HPDE6-E6E7 (cell line): ENCODE results near the gene CDYL2.
"Not testable (repeated sequence)": the region's sequence is repeated elsewhere in the genome, so short reads cannot be mapped to it uniquely, and the experiment has no call there.

Source experiments
- DNase-seq: peaks from one replicate; pipeline ENCODE4 v3.0.0; 2011; ENCODE audit warnings: missing footprints; ENCODE audit errors: extremely low spot score

CDYL2 gene

DNA sequence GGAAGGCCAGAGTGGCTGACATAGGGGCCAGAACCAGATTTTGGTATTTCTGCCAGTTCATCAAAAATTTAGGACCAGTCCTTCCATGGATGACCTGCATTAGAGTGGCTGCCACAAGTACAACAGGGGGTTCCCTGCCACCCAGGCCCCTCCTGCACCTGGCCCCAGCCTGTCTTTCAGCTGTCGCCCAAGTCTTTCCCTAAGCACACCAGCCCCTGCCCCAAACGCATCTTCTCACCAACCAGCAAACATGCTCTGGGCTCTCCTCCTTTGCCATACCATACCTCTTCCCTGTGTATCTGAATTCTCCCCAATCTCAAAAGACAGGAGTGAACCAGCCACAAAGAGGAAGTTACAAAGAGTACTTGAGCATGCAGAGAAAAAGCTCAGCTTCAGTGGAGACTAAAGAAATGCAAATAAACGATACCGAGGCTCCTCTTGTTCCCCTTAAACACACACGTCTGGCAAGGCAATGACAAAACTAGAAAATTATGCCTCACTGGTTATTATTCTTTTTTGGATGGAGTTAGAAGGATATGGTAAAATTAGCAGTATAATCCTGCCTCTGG, 133.0 kb downstream of the CDYL2 start:
- no peak for DNase-seq

DNA sequence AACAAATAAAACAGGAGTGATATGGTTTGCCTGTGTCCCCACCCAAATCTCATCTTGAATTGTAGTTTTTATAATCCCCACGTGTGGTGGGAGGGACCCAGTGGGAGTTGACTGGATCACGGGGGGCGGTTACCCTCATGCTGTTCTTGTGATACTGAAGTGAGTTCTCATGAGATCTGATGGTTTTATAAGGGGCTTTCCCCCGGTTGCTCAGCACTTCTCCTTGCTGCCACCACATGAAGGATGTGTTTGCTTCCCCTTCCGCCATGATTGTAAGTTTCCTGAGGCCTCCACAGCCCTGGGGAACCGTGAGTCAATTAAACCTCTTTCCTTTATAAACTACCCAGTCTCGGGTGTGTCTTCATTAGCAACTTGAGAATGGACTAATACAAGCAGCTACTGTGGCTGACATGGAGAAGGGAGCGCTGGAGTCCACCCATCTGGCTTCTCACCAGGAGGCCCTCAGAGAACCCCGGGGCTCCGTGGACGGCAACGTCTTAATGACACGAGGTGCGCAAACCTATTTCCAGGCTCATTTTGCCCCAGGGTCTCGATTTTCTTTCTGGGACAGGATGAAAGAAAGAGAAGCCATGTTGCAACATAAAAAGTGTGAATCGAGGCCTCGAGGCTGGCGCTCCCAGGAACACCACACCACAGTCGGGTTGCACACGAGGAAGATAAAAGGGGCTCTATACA, 134.1 kb downstream of the CDYL2 start:
- no peak for DNase-seq

DNA sequence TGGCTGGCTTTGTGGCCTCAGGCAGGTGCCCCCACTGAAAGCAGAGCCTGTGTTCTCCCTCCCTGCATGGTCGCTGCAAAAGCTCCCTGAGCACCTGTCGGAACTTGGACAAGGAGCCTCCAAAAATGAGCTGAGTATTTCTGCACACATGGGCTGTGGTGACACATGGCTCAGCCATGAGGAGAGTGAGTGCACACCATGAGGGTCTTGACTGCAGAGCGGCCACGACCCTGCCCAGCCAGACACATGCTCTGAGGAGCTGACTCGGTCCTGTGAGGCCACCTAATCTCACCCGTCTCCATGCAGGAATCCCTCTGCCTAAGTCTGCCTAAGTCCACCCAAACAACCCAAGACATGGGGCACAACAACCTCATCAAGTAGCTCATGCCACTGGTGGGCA, 134.7 kb downstream of the CDYL2 start:
- no peak for DNase-seq

DNA sequence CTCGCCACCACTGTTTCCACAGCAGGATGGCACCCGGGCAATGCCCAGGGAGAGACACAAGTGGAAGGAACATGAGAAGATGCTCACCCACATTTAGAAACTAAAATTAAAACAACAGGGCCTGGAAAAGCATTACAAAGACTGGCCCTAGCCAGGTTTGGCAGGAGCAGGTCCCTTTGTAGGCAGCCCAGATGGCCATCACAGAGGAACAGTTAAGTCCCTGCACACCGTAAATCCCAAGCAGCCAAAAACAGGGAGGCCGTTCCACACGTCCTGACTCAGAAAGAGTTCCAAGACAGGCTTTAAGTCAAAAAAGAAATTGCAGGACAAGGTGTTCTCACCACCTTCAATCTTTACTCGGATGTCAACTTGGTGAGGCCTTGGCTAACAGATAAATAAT, 136.5 kb downstream of the CDYL2 start:
- no peak for DNase-seq

DNA sequence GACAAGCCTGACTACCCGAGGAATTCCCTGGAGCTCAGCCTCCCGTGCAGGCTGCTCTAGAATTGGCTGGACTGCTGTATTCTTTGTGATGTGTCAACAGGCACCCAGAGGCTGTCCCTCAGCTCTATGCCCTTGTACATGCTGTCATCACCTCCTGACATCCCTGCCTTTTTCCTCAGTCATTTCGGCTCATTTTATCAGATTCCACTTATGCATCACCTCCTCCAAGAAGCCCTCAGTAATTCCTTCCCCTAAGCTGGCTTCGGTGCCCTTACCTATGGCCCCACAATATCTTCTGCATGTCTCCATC, 137.2 kb downstream of the CDYL2 start:
- no peak for DNase-seq

DNA sequence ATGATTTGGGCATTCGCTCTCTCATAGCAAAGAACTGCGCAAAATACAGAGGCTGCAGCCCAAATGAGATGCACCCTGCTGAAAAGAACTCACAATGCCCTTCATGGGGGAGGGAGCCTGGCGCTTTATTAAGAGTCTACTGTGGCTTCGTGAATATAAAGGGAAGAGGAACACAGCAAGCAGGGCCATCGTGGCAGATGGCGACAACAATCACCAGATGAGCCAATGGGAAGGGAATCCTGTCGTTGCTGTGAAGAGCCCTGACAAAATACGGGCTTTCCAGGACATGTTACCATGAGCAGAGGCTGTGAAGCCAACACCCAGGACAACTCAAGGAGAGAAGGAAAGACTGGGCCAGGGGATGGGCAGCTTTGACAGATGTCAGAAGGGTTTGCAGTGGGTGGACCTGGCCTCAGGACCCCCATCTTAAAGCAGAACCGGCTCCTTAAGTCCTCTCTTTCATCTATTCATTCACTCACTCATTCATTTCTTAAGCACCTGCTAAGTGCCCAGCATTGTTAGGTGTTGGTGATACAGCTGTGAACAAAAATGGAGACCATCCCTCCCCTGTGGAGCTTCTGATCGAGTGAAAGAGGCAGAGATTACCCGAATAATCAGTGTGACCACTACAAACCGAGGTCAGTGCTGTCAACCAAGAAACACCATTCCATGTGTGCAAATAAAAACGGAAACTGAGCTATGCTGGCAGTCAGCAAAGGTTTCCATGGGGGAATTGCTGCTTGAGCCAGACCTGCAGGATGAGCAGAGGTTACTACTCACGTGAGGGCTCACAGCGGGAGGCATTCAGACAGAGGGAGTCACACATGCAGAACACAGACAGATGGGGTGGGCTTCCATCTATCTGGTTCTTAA, 137.8 kb downstream of the CDYL2 start:
- DNase-seq, result no peak

DNA sequence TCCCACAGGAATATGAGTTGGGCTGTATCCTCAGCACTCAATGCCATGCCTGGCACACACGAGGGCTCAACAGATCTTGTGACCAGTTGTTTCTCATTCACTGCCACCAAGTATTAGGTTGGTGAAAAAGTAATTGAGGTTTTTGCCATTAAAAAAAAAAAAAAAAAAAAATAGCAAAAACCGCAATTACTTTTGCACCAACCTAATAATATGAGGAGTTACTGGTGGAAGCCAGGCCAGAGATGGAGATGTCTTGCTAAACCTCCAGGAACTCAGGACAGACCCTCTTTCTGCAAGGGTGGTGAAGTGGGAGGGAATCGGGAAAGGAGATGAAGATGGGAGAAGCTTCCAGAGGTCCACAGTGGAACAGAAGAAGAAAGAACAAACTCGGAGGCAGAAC, 139.0 kb downstream of the CDYL2 start:
- no peak for DNase-seq

DNA sequence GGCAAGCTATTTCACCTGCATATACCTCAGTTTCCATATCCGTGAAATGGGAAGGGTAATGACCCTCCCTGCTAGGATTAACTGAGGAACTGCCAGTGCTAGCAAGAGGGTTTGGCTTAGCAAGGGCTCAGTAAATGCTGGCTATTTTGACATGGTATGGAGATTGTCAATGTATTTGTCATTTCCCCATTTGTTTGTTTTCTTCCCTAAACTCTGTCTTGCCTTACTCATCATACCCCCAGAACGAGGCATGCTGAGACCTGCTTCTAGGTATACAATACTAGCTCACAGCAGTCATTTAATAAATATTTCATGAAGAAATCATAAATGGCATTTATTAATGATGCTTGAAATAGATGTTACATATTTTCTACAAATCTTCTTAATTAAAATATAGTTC, 139.6 kb downstream of the CDYL2 start:
- DNase-seq, result no peak

DNA sequence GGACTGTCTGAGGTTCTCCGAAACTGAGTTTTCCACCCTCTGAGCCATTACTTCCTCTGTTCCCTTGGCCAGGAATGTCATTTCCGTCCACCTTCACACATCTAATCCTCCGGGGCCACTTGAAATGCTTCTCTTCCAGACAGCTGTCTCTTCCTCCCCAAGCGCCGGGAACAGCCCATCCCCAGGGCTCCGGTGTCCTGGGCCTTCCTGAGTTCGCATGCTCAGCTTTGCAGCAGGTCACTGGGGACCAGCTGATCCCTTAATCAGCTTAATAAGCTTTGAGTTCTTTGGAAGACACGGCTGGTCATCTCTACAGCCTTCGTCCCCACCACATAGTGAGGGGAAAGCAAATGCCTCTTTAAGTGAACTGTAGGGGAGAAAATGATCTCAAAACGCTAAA, 140.2 kb downstream of the CDYL2 start:
- no peak for DNase-seq

DNA sequence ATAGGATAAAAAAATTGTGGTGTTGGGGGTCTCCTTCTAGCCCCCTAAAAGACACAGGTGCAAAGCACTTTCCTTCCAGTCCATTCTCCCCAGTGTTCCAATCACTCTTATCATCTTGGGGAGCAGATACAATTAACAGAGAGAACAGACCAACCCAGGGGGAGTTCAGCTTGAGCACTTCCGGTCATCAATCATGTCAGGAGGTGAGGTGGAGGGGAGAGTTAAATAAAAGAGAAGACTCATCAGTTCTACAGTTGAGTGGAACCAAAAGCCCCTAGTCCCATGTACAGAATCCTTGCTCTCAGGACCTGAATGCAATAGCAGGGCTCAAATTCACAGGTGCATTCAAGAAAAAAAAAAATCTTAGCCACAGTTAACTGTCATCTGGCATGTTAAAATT, 141.3 kb downstream of the CDYL2 start:
- DNase-seq, result no peak

DNA sequence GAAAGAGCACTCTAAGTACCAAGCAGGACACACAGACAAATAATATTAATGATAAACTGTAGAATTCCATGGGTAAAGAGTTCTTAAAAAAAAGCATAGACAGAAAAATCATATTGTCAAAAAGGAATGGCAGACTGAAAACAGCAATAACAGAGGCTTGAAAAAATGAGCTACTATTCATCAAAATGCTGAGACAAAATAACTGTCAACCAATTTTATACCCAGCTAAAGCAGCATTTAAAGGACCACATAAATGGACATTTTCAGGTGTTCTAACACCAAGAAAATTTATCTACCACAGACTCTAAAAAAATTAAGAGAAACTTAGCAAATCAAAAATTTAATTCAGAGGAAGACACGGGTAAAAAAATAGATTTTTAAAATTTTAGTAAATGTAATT, 144.5 kb downstream of the CDYL2 start:
- DNase-seq, result no peak

DNA sequence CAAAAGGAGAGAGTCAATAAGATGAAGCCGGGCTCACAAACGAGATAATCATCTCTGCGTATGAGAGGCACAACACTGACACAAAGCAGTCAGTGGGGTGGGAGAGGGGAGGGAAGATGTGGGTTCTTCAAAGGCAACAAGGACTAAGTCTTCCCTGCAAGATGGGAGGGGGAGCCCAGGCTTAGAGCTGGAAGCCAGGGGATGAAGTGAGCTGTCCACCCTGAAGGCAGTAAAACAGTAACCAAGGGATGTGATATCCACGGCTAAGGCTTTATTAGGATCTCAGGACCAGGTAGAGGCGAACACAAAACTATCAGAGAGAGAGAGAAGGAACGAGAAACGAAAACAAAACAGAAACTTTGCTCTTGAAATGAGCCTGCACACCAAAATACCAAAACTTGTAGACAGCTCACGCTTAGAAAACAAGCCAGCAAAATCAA, 147.7 kb downstream of the CDYL2 start:
- no peak for DNase-seq

DNA sequence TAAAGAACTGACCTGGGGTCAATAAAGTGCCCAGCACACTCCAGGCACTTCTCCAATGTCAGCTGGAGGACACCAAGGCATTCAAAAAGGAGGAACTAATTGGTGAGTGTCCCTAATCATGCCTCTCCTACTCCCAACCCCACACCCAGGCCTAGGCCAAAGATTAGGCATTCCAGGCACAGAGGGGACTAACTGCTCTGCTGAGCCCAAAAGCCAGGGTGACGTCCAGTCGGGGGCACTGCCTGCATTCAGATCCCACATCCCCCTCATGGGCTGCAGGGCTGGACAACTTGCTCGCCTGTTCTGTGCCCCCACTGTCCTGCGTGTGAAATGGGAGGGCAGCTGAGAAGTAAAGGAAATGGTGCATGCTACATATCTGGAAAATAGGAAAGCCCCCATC, 148.2 kb downstream of the CDYL2 start:
- DNase-seq, result no peak

DNA sequence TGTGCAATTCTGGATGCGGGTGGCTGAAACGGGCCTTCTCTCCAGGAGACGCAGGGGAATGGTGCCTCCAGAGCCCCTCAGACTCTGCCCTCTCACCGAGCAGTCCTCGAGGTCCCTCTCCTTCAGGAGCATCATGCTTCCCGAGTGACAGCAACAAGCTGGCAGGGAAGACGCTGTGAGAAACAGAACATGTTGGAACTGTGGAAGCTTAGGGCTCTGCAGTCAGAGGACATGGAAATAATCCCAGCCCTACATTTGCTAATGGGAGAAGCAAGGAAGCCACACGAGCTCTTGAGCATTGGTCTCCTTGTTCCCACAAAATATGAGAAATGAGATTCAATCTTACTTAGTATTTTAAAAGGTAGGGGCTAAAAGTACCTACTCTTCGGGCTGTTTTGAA, 148.6 kb downstream of the CDYL2 start:
- no peak for DNase-seq

DNA sequence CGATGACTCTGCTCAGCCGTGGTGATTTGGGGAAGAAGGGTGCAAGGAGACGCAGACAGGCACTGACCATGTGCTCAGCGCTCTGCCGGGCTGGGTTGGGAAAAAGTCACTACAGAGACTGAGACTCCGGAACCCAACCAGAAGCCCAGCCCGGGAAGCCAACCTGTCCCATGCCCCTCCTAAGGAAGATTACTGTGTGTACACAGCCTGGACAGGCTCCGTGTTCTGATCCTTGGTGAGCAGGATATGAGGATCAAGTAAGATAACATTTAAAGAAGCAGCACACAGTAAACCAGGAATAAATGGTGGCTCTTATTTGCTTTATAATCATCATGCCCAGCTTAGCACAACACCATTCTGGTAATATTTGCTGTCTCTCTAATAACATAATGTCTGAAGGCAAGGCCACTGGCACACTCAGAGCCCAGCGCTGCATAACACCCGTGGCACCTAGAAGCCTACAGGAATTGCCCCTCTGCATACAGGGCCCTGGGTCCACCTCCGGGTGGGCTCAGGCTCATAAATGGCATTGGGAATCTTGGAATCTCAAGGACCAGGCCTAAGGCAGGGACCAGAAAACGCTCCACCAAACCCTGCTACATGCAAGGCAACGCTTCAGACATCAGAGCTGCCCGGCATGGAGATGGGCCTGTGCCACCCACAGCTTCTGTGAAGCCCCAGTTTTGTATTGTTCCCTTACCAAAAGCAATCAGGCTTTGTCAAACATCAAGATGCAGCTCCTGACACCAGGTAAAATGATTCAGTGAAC, 150.1 kb downstream of the CDYL2 start:
- DNase-seq, result no peak

DNA sequence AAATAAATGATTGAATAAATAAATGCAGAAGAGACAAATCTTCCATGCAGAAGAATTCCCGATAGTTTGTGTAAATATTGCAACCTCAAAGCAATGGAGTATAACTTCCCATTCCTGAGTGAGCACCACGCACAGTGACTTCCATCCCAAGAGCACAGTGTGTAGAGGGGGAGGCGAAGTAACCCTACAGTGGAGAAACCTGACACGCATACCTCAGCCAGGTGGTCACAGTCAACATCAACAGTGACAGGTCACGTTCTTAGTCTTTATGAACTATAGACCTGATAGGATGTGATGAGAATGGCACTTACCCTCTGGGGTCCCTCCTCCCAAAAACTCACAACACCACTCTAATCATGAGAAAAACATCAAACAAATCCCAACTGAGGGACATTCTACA, 152.0 kb downstream of the CDYL2 start:
- DNase-seq, result no peak

DNA sequence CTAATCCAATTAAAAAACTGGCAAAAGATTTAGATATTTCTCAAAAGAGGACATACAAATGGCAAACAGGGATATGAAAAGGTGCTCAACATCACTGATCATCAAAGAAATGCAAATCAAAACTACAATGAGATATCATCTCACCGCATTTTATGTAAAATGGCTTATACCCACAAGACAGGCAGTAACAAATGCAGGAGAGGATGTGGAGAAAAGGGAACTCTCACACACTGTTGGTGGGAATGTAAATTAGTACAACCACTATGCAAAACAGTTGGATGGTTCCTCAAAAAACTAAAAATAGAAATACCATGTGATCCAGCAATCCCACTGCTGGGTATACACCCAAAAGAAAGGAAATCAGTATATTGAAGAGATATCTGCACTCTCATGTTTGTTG, 154.1 kb downstream of the CDYL2 start:
- not testable (repeated sequence) for DNase-seq

DNA sequence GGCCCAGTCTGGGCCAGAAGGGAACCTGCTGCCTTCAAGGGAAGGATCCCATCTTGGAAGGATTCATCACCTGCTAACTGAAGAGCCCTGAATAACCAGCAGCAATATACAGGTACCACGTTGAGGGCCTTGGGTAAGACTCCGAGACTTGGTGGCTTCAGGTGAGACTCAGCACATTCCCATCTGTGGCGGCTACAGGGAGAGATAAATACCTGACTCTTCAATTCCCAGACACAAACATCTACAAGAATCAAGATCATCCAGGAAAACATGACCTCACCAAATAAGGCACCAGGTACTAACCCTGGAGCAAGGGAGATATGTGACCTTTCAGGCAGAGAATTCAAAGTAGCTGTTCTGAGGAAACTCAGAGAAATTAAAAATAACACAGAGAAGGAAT, 164.1 kb downstream of the CDYL2 start:
- DNase-seq, result no peak

DNA sequence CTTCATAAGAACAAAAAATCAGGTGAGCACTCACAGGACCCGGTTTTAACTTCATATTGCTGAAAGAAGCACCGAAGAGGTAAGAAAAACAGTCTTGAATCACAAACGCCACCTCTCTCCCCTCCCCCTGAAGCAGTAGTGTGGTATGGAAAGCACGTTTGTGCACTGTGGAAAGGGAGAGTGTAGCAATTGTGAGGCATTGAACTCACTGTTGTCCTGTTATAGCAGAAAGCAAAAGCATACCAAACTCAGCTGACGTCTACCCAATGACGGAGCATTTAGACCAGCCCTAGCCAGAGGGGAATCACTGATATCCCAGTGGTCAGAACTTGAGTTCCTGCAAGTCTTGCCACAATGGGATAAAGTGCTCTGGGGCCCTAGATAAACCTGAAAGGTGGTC, 164.8 kb downstream of the CDYL2 start:
- no peak for DNase-seq

DNA sequence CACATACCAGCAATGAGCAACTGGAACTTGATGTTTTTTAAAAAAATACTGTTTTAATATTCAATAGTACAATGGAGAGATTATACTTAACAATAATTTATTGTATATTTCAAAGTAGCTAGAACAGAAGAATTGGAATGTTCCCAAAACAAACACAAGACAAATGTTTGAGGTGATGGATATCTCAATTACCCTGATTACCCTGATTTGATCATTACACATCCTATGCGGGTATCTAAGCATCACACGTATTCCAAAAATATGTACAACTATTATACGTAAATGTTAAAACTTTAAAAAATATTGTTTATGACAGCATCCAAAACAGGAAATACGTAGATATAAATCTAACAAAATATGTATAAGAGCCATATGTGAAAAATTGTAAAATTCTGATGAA, 166.8 kb downstream of the CDYL2 start:
- DNase-seq, result no peak

DNA sequence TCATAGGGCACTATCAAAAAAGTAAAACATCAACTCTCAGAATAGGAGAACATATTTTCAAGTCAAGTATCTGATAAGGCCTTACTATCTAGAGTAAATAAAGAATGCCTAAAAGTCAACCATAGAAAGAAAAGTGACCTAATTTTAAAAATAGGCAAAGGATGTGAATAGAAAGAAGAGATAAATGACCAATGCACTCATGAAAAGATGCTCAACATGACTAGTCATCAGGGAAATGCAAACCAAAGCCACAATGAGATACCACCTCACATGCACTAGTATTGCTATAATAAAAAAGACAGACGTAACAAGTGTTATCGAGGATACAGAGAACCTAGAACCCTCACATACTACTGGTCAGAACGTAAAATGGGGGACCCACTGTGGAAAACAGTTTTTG, 172.8 kb downstream of the CDYL2 start:
- no peak for DNase-seq

DNA sequence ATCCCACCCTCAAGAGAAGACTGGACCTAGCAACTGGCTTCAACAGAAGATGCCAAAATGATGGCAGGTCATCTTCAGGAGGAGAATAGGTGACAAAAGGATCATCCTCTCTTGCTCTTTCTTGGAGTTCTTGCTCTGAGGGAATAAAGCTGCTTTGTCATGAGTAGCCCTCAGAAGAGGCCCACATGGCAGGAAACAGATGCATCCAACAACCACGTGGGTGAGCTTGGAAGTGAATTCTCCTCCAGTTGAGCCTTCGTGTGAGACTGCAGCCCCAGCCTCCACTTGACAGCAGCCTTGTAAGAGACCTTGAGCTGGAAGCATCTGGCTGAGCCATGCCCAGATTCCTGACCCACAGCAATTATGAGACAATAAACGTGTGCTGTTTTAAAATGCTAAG, 176.1 kb downstream of the CDYL2 start:
- no peak for DNase-seq
